GM18498 (cell line): ENCODE measurements around the gene ZNF823.
A peak's percentile ranks its signal among the peaks of the same experiment; 100 is the strongest.

ENCODE experiments used
- ATAC-seq: cut with Tn5 transposase; IDR thresholded peaks from one replicate; pipeline ENCODE4 v1.9.1; 2021; ENCODE audit warnings: mild to moderate bottlenecking, moderate library complexity; ENCODE audit not compliant: unreplicated experiment

The ZNF823 gene

GRCh38 chr19:11737964-11738745 is 591 bp downstream of the ZNF823 start:
- ATAC-seq: peak; percentile 44

- no peak for ATAC-seq
These were observed 2.0 kb downstream of the ZNF823 start for GRCh38 chr19:11736696-11737095.

GRCh38 chr19:11735375-11735774 is 3.4 kb downstream of the ZNF823 start:
- no peak for ATAC-seq

- no peak for ATAC-seq
These were observed 9.2 kb downstream of the ZNF823 start for GRCh38 chr19:11729586-11729985.

DNA sequence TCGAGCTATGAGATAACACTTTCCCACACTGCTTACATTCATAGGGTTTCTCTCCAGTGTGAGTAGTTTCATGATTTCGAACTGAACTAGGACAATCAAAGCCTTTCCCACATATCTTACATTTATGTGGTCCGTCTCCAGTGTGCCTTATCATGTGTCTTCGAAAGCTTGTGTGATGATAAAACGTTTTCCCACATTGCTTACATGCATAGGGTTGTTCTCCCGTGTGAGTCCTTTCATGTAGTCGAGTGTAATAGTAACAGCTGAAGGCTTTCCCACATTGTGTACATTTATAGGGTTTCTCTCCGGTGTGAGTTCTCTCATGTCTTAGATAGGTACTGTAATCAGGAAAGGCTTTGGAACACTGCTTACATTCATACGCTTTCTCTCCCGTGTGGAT is 16.3 kb downstream of the ZNF823 start:
- ATAC-seq: no peak

GRCh38 chr19:11721681-11722080 is 17.1 kb downstream of the ZNF823 start:
- ATAC-seq: no peak

GRCh38 chr19:11710313-11710712 is 28.4 kb downstream of the ZNF823 start:
- no peak for ATAC-seq

DNA sequence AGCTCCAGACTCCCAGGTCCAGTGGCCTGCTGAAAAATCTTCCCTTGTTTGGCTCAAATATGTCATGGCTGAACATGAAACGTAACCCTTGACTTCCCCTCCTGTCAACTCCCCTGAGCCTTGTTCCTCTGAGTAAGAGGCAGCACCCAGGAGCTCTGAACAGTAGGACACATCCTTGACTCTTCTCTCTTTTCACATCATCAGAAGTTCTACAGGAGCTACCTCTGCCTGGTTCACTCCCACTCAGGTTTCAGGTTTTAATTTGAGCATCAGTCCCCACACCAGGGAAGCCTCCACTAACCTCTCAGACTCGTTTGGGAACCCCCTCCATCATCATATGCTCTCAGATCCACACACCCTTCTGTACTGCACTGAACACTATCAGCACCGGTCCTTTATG is 30.3 kb downstream of the ZNF823 start:
- no peak for ATAC-seq

GRCh38 chr19:11705474-11705873 is 33.3 kb downstream of the ZNF823 start:
- ATAC-seq: no peak

GRCh38 chr19:11704626-11705025 is 34.1 kb downstream of the ZNF823 start:
- ATAC-seq: no peak

GRCh38 chr19:11699931-11700794 is 38.6 kb downstream of the ZNF823 start:
- no peak for ATAC-seq

DNA sequence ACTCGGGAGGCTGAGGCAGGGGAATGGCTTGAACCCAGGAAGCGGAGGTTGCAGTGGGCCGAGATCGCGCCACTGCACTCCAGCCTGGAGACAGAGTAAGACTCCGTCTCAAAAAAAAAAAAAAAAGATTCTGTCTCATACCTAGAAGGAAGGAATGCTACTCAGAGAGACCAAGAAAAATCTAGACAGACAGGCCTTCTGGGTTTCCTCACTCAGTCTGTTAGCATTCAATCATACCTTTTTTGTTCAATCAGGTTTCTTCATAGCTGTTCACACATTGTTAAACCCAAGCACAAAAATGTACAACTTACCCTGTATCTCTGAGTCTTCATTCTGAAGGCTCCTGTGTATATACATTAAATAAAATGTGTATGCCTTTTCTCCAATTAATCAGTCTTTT is 40.5 kb downstream of the ZNF823 start:
- no peak for ATAC-seq

DNA sequence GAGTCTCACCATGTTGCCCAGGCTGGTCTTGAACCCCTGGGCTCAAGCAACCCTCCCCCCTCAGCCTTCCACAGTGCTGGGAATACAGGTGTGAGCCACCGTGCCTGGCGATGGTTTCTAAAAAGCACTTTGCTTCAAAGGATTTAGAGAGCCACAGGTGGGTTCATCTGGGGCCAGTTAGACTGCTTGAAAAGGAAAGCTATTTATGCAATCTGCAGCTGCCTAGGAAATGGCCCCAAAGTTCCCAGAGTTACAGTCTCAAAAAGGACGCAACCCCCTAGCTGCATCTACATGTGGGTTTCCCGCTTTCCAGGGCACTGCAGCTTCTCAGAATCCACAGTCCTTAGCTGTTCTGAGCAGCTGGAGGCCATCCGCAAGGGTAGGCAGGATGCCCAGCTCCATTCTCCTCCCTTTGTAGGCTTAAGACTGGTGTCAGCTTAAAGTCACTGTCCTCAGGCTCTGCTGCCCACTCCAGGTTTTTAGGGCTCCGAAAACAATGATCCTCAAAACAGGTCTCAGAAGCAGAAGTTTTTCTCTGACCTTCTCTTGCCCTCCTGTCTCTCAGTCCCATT is 41.4 kb downstream of the ZNF823 start:
- no peak for ATAC-seq

DNA sequence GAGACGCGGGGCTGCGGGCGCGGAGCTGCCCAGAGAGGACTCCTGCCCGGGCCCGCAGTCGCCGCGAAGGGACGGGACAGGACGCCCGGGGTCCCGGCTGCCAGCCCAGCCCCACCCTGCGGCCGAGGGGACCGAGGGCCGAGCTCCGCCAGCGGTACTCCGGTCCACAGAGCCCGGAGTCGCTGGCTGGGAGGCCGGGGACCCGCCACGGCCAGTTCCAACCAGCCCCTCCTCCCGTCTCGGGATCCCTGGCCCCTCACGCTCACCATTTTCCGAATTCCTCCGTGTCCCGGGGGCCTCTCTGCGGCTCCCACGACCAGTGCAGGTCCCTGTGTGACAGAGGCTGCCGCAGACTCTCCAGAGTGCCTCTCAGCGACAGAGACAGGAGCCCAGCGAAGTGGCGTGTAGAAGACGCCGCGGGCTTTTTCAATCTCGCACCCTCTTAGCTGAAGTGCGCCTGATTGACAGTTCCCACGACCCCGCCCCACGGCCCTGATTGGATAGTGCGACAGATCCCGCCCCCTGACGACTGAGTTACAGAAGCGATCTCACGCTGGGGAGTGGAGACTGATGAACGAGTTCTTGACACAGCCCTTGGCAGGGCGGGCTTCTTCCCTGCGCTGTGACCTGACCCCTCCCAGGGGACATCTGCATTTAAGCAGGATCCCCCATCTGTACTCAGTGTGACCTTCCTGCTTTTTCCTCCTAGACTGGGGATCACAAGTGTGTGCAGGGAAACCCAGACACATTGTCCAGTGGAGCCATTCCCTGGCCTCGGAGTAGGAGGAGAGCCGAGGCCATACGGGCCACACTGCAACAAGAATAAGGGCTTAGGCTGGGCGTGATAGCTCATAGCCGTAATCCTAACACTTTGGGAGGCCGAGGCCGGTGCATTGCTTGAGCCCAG is 44.0 kb downstream of the ZNF823 start:
- ATAC-seq: peak; percentile 94

DNA sequence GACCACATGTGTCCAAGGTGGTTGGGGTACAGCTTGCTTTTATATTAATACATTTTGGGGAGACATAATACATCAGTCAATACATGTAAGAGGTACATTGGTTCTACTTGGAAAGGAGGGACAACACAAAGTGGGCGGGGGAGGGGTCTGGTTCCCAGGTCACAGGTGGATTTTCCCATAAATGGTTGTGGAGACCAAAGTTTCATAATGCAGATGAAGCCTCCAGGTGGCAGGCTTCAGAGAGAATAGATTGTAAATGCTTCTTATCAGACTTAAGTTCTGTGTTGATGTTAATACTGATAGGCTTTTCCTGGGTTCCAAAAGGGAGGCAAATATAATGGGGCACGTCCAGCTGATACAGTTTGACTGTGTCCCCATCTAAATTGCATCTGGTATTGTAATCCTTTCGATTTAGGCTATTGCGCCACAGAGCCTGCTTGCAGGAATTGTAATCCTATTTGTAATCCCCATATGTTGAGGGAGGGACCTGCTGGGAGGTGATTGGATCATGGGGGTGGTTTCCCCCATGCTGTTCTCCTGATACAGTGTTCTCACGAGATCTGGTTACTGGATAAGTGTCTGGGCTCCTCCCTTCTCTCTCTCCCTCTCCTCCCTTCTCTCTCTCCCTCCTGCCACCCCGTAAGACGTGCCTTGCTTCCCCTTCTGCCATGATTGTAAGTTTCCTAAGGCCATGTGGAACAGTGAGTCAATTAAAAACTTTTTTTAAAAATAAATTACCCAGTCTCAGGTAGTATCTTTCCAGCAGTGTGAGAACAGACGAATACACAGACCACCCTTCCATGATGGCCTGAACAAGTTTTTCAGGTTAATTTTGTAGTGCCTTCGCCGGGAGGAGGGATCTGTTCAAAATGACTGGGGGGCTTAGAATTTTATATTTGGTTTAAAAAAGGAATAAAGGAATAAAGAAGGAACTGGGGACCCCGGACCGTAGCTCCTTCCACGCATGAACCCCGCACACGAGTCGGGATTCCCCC is 44.9 kb downstream of the ZNF823 start:
- ATAC-seq: no peak

GRCh38 chr19:11692127-11692790 is 46.5 kb downstream of the ZNF823 start:
- ATAC-seq: no peak

- no peak for ATAC-seq
These were observed 52.8 kb downstream of the ZNF823 start for GRCh38 chr19:11685676-11686650.
